HG03378 (cell line): ENCODE data around the gene CLEC4E.
"Not testable (repeated sequence)": the region's sequence is repeated elsewhere in the genome, so short reads cannot be mapped to it uniquely, and the experiment has no call there.

Source experiments
- ATAC-seq: cut with Tn5 transposase; IDR thresholded peaks from one replicate; pipeline ENCODE4 v1.9.1; 2021; ENCODE audit warnings: mild to moderate bottlenecking, moderate library complexity; ENCODE audit not compliant: unreplicated experiment

The CLEC4E gene

GRCh38 chr12:8540831-8541230 is at the start of gene CLEC4E:
Gene CLEC4E, minus strand, starts transcription at chr12:8540905. Its CDS starts 108 bp downstream, at chr12:8540797.
- not testable (repeated sequence) for ATAC-seq

- ATAC-seq: no peak
Measured at GRCh38 chr12:8589679-8590078, 49.0 kb upstream of the CLEC4E start.

GRCh38 chr12:8584478-8584877 is 43.8 kb upstream of the CLEC4E start:
- ATAC-seq: not testable (repeated sequence)

- ATAC-seq: no peak
Measured at GRCh38 chr12:8584004-8584403, 43.3 kb upstream of the CLEC4E start.

- ATAC-seq: no peak
Measured at GRCh38 chr12:8581098-8581784, 40.5 kb upstream of the CLEC4E start.

GRCh38 chr12:8577879-8578278 is 37.2 kb upstream of the CLEC4E start:
- ATAC-seq: no peak

- ATAC-seq: no peak
Measured at GRCh38 chr12:8572507-8572906, 31.8 kb upstream of the CLEC4E start.

GRCh38 chr12:8566525-8566924 is 25.8 kb upstream of the CLEC4E start:
- ATAC-seq: no peak

- ATAC-seq: not testable (repeated sequence)
Measured at GRCh38 chr12:8566052-8566451, 25.3 kb upstream of the CLEC4E start.

- no peak for ATAC-seq
Measured at GRCh38 chr12:8564656-8565055, 24.0 kb upstream of the CLEC4E start.

- no peak for ATAC-seq
Measured at GRCh38 chr12:8563356-8563755, 22.7 kb upstream of the CLEC4E start.

GRCh38 chr12:8562310-8562709 is 21.6 kb upstream of the CLEC4E start:
- ATAC-seq: no peak

- no peak for ATAC-seq
Measured at GRCh38 chr12:8561011-8561410, 20.3 kb upstream of the CLEC4E start.

- no peak for ATAC-seq
Measured at GRCh38 chr12:8559676-8560075, 19.0 kb upstream of the CLEC4E start.

- ATAC-seq: no peak
Measured at GRCh38 chr12:8556531-8557097, 15.9 kb upstream of the CLEC4E start.

GRCh38 chr12:8554451-8555195 is 13.9 kb upstream of the CLEC4E start:
- no peak for ATAC-seq

- no peak for ATAC-seq
Measured at GRCh38 chr12:8553088-8553627, 12.5 kb upstream of the CLEC4E start.

- no peak for ATAC-seq
Measured at GRCh38 chr12:8549381-8549780, 8.7 kb upstream of the CLEC4E start.

GRCh38 chr12:8548192-8548591 is 7.5 kb upstream of the CLEC4E start:
- ATAC-seq: no peak

GRCh38 chr12:8547645-8548044 is 6.9 kb upstream of the CLEC4E start:
- no peak for ATAC-seq

GRCh38 chr12:8546591-8546990 is 5.9 kb upstream of the CLEC4E start:
- no peak for ATAC-seq

- ATAC-seq: peak; percentile 68
Measured at GRCh38 chr12:8544295-8544694, 3.6 kb upstream of the CLEC4E start.
